GM10847 (cell line): ENCODE results near the gene AP5Z1.

Experiments
- POLR2A ChIP-seq: IDR thresholded peaks from 2 replicates; pipeline ENCODE4 v1.6.1; 2011; ENCODE audit not compliant: insufficient read length; ENCODE audit errors: extremely low read depth

Gene AP5Z1

GRCh38 chr7:4800926-4801838 lies 25.8 kb downstream of the AP5Z1 start:
- no peak for TF ChIP-seq POLR2A

GRCh38 chr7:4801839-4802231 lies 26.4 kb downstream of the AP5Z1 start:
- TF ChIP-seq POLR2A: no peak

- no peak for TF ChIP-seq POLR2A
Measured at GRCh38 chr7:4803397-4804241, 28.2 kb downstream of the AP5Z1 start.

GRCh38 chr7:4805110-4805983 lies 29.9 kb downstream of the AP5Z1 start:
- no peak for TF ChIP-seq POLR2A

GRCh38 chr7:4805984-4806300 lies 30.5 kb downstream of the AP5Z1 start:
- TF ChIP-seq POLR2A: no peak

GRCh38 chr7:4806983-4807597 lies 31.7 kb downstream of the AP5Z1 start:
- TF ChIP-seq POLR2A: no peak

- TF ChIP-seq POLR2A: no peak
Measured at GRCh38 chr7:4807598-4808016, 32.2 kb downstream of the AP5Z1 start.

- no peak for TF ChIP-seq POLR2A
Measured at GRCh38 chr7:4808026-4808425, 32.6 kb downstream of the AP5Z1 start.

- no peak for TF ChIP-seq POLR2A
Measured at GRCh38 chr7:4808565-4808964, 33.1 kb downstream of the AP5Z1 start.

- TF ChIP-seq POLR2A: no peak
Measured at GRCh38 chr7:4809091-4809591, 33.7 kb downstream of the AP5Z1 start.

GRCh38 chr7:4809666-4810065 lies 34.2 kb downstream of the AP5Z1 start:
- TF ChIP-seq POLR2A: no peak

- TF ChIP-seq POLR2A: no peak
Measured at GRCh38 chr7:4814433-4814832, 39.0 kb downstream of the AP5Z1 start.

GRCh38 chr7:4815121-4815520 lies 39.7 kb downstream of the AP5Z1 start:
- TF ChIP-seq POLR2A: no peak

GRCh38 chr7:4815609-4816418 lies 40.4 kb downstream of the AP5Z1 start:
- TF ChIP-seq POLR2A: no peak
